Smooth muscle cell of the umbilical artery (primary cell): ENCODE data around the gene JMY. TPM values are rescaled to one million over a fixed set of nuclear protein-coding genes. Genes with fewer than 3 reads are reported as not detected.

Experiments
- total RNA-seq: library from RNA; depleted of rRNA; stranded (reverse); fragments of >200 nt; gene quantifications from 2 replicates; pipeline ENCODE4 v1.2.3, GENCODE V29; 2014

Gene JMY
- total RNA-seq: 5.7 and 11.3 TPM in 2 replicates

GRCh38 chr5:79235634-79236361 is at the start of gene JMY:
JMY (plus strand) TSS chr5:79236131; CDS start chr5:79236651, 520 bp downstream.

Other genes with a start within 250 kb of the JMY start
- gene DMGDH, start 166.5 kb upstream of the JMY start, total RNA-seq: 0.30 and 0.37 TPM in 2 replicates
- gene BHMT2, start 166.4 kb upstream of the JMY start, total RNA-seq: 0.59 and 1.2 TPM in 2 replicates
- gene BHMT, start 124.3 kb upstream of the JMY start, total RNA-seq: not detected in 2 replicates